Memory B cell (primary cell): ENCODE measurements around the gene CLIC1.

Source experiments
- ATAC-seq: fragments of 150-1000 bp; cut with Tn5 transposase; 2 replicates; pipeline ENCODE4 v1.10.0; 2021; ENCODE audit warnings: low read depth, mild to moderate bottlenecking, moderate library complexity
- DNase-seq, 2 donors: peaks; one replicate each; pipeline ENCODE4 v3.0.0; 2022; ENCODE audit warnings: low spot score in 2 of 2
- H3K27ac Mint-ChIP-seq: one replicate; pipeline ENCODE4 v1.8.0; 2022; ENCODE audit warnings: mild to moderate bottlenecking, moderate library complexity, mixed read lengths
- H3K27me3 Mint-ChIP-seq: one replicate; pipeline ENCODE4 v1.8.0; 2022; ENCODE audit warnings: mixed read lengths
- H3K36me3 Mint-ChIP-seq: one replicate; pipeline ENCODE4 v1.8.0; 2022; ENCODE audit warnings: mild to moderate bottlenecking, mixed read lengths
- H3K4me1 Mint-ChIP-seq: one replicate; pipeline ENCODE4 v1.8.0; 2022; ENCODE audit warnings: mixed read lengths
- H3K4me3 Mint-ChIP-seq: one replicate; pipeline ENCODE4 v1.8.0; 2022; ENCODE audit warnings: mild to moderate bottlenecking, moderate library complexity, mixed read lengths
- H3K9me3 Mint-ChIP-seq: one replicate; pipeline ENCODE4 v1.8.0; 2022; ENCODE audit warnings: mixed read lengths

CLIC1 gene

DNA sequence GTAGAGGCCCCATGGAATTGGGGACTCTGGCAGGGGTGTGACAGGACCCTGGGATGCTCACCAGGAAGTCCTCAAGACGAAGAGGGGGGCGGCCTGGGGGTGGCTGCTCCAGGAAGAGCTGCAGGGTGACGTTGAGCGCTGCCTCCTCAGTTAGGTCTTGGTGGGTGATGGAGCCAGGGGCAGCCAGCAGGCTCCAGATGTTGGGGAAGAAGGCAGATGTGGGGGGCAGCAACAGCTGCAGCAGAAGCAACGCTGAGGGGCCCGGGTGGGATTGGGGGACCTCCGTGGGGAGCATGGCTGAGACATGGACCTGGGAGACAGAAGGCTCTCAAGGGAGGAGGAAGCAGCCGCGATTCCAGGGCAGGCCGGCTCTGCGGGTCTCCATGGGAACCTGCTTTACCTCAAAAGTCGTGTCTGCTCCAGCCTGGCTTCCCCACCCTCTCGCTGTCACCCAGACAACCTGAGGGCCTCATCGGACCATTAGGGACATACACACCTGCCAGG lies 40.2 kb upstream of the CLIC1 start:
- no peak for ATAC-seq
- H3K4me3 Mint-ChIP-seq, result peak overlapping the region; percentile 51
- no peaks in the 10 kb centered on the region for H3K27me3 Mint-ChIP-seq
- H3K36me3 Mint-ChIP-seq, result peaks cover 10% of the 10 kb centered on the region
- DNase-seq, result no peak
- peak overlapping the region; percentile 90 for H3K27ac Mint-ChIP-seq
- H3K4me1 Mint-ChIP-seq, result peaks cover 20% of the 10 kb centered on the region
- no peaks in the 10 kb centered on the region for H3K9me3 Mint-ChIP-seq

- Mint-ChIP-seq H3K4me1 (peaks cover 20% of the 10 kb centered on the region), H3K9me3 (no peaks in the 10 kb centered on the region), H3K4me3 (peak overlapping the region; percentile 51), H3K27ac (peak overlapping the region; percentile 90), H3K36me3 (peaks cover 6% of the 10 kb centered on the region), H3K27me3 (no peaks in the 10 kb centered on the region)
- ATAC-seq (no peak), DNase-seq (no peak)
Observed at GRCh38 chr6:31775633-31776484, 39.5 kb upstream of the CLIC1 start.

GRCh38 chr6:31775184-31775583 lies 38.9 kb upstream of the CLIC1 start:
- Mint-ChIP-seq H3K4me1 (peaks cover 20% of the 10 kb centered on the region), H3K9me3 (no peaks in the 10 kb centered on the region), H3K36me3 (peaks cover 3% of the 10 kb centered on the region), H3K4me3 (no peak overlapping the region), H3K27me3 (no peaks in the 10 kb centered on the region), H3K27ac (peak overlapping the region; percentile 90)
- ATAC-seq, result no peak
- DNase-seq, result no peak

DNA sequence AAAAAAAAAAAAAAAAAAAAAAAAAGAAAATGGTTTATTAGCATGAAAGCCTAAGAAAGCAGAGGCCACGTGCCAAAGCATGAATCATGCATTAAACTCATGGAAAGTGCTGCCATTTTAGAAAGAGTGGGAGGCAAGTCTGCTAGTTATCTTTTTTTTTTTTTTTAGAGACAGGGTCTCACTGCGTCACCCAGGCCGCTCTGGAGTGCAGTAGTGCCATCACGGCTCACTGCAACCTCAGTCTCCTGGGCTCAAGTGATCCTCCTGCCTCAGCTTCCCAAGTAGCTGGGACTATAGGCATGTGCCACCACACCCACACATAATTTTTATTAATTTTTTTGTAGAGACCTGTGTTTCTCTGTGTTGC lies 35.6 kb upstream of the CLIC1 start:
- no peaks in the 10 kb centered on the region for H3K27me3 Mint-ChIP-seq
- no peaks in the 10 kb centered on the region for H3K9me3 Mint-ChIP-seq
- H3K4me3 Mint-ChIP-seq, result no peak overlapping the region
- no peak for ATAC-seq
- no peak overlapping the region for H3K27ac Mint-ChIP-seq
- H3K36me3 Mint-ChIP-seq, result no peaks in the 10 kb centered on the region
- no peak for DNase-seq
- peaks cover 19% of the 10 kb centered on the region for H3K4me1 Mint-ChIP-seq

- Mint-ChIP-seq H3K4me1 (peaks cover 14% of the 10 kb centered on the region), H3K4me3 (no peak overlapping the region), H3K27me3 (no peaks in the 10 kb centered on the region), H3K27ac (no peak overlapping the region), H3K36me3 (no peaks in the 10 kb centered on the region), H3K9me3 (no peaks in the 10 kb centered on the region)
- ATAC-seq, result no peak
- no peak for DNase-seq
Observed at GRCh38 chr6:31770860-31771259, 34.5 kb upstream of the CLIC1 start.

GRCh38 chr6:31769684-31770371 lies 33.5 kb upstream of the CLIC1 start:
- H3K27ac Mint-ChIP-seq, result no peak overlapping the region

DNA sequence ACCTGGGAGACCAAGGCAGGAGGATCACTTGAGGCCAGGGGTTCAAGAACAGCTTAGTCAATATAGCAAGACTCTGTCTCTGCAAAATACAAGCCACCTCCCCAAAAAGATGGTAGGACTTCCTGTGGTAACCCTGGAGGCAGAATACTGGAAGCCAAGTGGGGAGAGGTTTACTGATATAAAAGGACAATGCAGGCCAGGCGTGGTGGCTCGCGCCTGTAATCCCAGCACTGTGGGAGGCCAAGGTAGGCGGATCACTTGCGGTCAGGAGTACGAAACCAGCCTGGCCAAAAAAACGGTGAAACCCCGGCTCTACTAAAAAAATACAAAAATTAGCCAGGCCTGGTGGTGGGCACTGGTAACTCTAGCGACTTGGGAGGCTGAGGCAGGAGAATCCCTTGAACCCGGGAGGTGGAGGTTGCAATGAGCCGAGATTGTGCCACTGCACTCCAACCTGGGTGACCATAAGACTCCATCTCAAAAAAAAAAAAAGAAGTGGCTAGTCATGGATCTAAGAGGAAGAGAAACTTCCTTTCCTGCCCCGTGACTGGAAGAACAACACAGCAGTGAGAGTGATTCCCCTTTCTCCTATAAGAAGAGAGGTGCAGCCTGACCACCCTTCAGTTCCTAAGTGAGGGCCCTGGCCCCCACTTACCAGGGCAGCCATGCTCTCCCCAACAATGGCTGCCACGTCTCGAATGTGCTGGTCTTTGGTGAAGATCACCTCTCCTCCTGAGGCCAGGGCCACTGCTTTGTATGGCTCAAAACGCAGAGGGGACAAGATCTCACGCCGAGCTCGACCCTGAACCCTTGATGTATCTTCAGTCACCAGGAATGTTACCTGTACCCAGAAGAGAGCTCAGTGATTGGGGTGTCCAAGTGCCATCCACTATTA lies 32.3 kb upstream of the CLIC1 start:
- Mint-ChIP-seq H3K9me3 (no peaks in the 10 kb centered on the region), H3K4me3 (no peak overlapping the region), H3K4me1 (peaks cover 11% of the 10 kb centered on the region), H3K27me3 (no peaks in the 10 kb centered on the region), H3K27ac (no peak overlapping the region), H3K36me3 (peaks cover 4% of the 10 kb centered on the region)
- no peak for DNase-seq
- no peak for ATAC-seq

More at GRCh38 chr6:31769684-31770371, 33.5 kb upstream of the CLIC1 start:
- Mint-ChIP-seq H3K27me3 (no peaks in the 10 kb centered on the region), H3K4me1 (peaks cover 9% of the 10 kb centered on the region), H3K36me3 (peaks cover 2% of the 10 kb centered on the region), H3K4me3 (no peak overlapping the region), H3K9me3 (no peaks in the 10 kb centered on the region)
- DNase-seq, result peak; percentile 87 to 90
- ATAC-seq, result peak; percentile 99

DNA sequence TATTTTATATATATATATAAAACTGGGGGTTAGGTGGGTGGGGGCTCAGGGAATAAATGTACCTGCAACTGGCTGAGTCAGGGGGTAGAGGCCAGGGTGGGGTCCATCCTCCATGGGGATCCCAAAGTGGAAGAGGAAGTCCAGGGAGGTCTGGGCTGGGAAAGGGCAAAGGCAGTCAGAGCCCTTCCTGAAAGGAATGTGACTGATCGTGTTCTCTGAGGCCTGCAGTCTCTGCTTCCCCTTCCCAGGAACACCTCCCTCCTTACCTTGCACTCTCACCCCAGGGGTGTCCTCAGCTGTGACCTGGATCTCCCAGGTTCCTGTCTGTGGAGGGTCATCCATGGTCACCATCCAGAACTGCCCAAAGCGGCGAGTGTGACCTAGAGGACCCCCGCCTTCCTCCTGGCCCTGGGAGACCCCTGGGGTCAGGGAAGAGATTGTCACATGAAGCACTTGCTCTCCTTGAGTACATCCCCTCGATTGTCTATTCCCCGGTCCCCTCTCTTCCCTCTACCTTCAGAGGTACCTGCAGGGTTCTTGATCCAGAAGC lies 30.8 kb upstream of the CLIC1 start:
- Mint-ChIP-seq H3K36me3 (peaks cover 9% of the 10 kb centered on the region), H3K27me3 (no peaks in the 10 kb centered on the region), H3K4me1 (peaks cover 10% of the 10 kb centered on the region), H3K27ac (no peak overlapping the region), H3K9me3 (no peaks in the 10 kb centered on the region), H3K4me3 (no peak overlapping the region)
- DNase-seq (no peak), ATAC-seq (no peak)

DNA sequence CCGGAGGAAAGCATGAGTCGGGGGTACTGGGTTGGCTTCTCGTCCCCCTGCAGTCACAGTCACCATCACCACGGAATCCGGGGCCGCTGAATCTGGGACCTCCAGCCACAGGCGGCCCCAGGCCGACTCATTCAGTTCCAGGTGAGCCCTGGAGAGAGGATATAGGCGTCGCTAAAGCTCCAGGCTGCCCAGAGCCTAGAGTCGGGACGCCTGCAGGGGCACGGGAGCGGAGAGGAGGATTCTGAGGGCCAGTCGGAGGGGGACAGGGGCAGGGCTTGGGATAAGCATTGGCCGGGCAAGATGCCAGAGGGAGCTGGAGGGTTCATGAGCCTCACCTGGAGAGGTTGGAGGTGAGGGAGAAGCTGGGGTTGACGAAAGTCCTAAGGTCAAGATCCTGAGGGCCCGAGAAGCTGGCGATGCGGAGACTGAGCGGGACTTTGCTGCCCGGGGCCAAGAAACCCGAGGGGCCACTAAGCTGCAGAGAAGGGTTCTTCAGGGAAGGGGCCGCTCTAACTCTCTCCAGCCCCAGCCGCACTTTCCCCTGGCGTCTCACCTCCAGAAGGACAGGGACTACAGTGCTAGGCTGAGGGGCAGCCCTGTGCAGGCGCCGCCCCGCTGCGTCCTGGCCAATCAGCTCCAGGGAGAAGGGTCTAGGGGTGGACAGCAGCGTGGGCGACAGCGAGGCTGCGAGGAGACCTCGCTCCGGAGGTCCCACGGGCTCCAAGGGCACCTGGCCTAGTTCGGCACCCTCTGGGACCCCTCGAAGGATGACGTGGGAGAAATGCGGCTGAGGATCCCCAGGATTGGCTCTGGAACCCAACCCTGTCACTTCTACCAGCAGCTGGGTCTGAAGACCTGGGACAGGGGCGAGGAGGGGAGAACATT lies 29.8 kb upstream of the CLIC1 start:
- Mint-ChIP-seq H3K4me3 (no peak overlapping the region), H3K36me3 (peaks cover 13% of the 10 kb centered on the region), H3K4me1 (peaks cover 10% of the 10 kb centered on the region), H3K9me3 (no peaks in the 10 kb centered on the region), H3K27me3 (no peaks in the 10 kb centered on the region), H3K27ac (no peak overlapping the region)
- no peak for ATAC-seq
- no peak for DNase-seq

DNA sequence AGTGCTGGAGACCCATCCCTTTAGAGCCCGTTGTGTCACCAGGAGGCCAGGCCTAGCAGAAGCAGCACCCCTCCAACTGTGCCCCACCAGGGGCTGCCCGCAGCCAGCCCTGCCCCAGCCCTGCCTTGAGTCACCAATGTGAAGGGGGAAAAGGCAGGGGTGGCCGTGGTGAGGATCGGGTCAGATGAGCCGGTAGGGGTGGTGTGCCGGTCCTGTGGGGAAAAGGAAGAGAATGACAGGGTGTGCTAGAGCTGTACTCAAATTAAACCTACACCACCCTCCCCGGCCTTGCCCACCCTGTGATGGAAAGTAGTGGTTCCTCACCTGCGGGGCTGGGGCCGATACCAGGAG lies 29.2 kb upstream of the CLIC1 start:
- DNase-seq (no peak), ATAC-seq (no peak)
- Mint-ChIP-seq H3K27ac (no peak overlapping the region), H3K4me1 (peaks cover 10% of the 10 kb centered on the region), H3K9me3 (no peaks in the 10 kb centered on the region), H3K4me3 (no peak overlapping the region), H3K27me3 (no peaks in the 10 kb centered on the region), H3K36me3 (peaks cover 17% of the 10 kb centered on the region)

DNA sequence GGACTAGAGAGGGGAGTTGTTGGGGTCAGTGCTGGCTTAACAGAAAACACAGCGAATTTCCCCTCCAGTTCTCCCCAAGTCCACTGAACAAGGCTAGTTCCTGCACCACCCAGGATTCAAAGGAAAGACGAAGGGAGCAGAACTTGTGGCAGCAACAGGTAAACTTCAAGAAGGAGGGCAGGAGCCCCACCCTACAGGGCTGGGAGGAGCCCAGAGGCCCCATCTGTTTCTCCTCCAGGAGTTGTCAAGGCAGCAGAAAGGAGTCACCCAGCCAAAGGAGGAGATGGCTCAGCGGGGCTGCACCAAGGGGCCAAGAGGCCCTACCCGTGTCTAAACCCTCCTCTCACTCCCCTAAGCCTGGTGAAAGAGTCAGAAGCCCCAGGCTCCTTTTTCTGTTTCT lies 27.9 kb upstream of the CLIC1 start:
- H3K4me3 Mint-ChIP-seq, result no peak overlapping the region
- H3K9me3 Mint-ChIP-seq, result no peaks in the 10 kb centered on the region
- peaks cover 4% of the 10 kb centered on the region for H3K4me1 Mint-ChIP-seq
- H3K27ac Mint-ChIP-seq, result no peak overlapping the region
- no peak for DNase-seq
- ATAC-seq, result no peak
- peaks cover 22% of the 10 kb centered on the region for H3K36me3 Mint-ChIP-seq
- no peaks in the 10 kb centered on the region for H3K27me3 Mint-ChIP-seq

- ATAC-seq, result no peak
- H3K9me3 Mint-ChIP-seq, result no peaks in the 10 kb centered on the region
- no peak overlapping the region for H3K4me3 Mint-ChIP-seq
- DNase-seq, result no peak
- peaks cover 4% of the 10 kb centered on the region for H3K4me1 Mint-ChIP-seq
- peaks cover 22% of the 10 kb centered on the region for H3K36me3 Mint-ChIP-seq
- H3K27me3 Mint-ChIP-seq, result no peaks in the 10 kb centered on the region
- peak overlapping the region; percentile 1 for H3K27ac Mint-ChIP-seq
Observed at GRCh38 chr6:31763619-31763940, 27.2 kb upstream of the CLIC1 start.
